ENCODE data around the gene PIP5K1C. TPM values are rescaled to one million over a fixed set of nuclear protein-coding genes. Genes with fewer than 3 reads are reported as not detected.

PIP5K1C gene
- total RNA-seq, 1 donor from 2014 or later, result 75.7 TPM

DNA sequence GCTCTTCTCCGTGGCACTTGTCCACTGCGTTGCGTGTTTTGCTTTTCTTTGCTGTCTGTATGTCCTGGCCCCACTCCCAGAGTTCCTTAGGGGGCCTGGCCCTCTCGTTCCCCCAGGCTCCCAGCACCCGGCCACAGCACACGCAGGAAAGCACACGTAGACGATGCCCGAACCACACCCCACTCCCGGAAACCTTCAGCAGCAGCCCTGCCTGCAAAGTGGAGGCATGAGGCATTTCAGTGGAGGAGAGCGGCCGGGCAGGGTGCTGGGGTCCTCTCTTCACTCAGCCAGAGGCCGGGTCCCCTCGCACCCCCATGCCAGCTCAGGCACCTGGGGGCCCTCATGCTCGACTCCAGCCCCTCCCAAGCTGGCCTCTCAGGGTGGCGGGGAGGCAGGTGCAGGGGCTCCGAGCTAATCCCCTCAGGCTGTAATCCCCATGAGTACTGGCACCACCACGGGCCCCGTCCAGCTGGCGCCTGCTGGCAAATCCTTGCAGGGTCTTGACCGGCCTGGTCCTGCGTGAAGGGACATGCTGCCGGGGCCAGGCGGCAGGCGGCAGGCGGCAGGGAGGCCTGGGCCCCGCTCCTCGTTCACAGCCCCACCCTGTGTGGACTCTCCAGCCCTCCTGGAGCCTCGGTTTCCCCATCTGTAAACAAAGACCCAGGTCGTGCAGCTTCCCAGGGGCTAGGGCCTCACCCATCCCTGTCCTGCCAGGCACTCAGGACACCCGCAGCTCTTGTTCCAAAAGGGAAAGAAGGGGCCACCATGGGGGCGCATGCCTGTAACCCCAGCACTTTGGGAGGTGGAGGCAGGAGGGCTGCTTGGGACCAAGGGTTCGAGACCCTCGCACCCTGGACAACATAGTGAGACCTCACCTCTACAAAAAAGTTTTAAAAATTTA, 7.0 kb downstream of the PIP5K1C start:
- H3K4me3 Mint-ChIP-seq (ENCODE audit: unreplicated experiment), result no peak overlapping the region
- H3K27ac Mint-ChIP-seq (ENCODE audit: unreplicated experiment), result peak overlapping the region; percentile 67

DNA sequence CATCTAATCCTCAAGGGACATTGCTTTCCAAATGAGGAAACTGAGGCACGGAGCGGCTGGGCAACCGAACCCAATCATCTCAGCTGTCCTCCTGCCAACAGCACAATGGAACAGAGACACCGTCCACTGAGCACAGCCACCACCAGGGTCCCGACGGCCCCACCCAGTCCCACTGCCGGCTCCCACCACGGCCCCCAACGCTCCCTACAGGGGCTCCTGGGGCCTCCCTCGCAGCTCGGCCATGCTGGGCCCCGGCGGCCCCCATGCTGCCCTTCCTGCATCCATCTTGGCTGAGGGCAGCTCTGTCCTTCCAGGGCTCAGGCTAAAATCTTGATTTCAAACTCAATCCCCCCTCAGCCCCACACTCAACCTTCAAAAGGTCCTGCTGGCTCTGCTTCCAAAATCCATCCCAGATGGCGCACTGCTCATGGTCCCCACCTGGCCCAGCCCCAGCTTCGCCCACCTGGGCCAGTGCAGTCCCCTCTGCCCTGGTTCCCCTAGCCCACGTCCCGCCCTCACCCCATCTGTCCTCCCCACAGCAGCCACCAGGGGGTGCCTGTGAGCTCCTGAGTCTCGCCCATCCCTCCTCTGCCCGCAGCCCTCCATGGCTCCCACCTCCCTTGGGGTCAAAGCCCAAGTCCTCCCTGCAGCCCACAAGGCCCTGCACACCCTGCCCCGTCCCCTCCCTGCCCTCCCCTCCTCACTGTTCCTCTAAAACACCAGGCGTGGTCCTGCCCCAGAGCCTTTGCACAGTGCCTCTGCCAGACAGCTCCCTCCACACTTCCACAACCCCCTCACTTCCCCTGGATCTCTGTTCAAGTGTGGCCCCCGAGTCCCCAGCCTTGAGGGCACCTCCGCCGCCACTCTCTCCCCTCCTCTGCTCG, 7.9 kb downstream of the PIP5K1C start:
- Mint-ChIP-seq H3K9me3 (ENCODE audit: unreplicated experiment) (no peaks in the 10 kb centered on the region), H3K4me1 (ENCODE audit: unreplicated experiment) (peaks cover 26% of the 10 kb centered on the region), H3K36me3 (ENCODE audit: unreplicated experiment) (peaks cover 11% of the 10 kb centered on the region), H3K27ac (ENCODE audit: unreplicated experiment) (peak overlapping the region; percentile 67), H3K27me3 (ENCODE audit: unreplicated experiment) (no peaks in the 10 kb centered on the region), H3K4me3 (ENCODE audit: unreplicated experiment) (no peak overlapping the region)
- TF ChIP-seq, protein P1, sequence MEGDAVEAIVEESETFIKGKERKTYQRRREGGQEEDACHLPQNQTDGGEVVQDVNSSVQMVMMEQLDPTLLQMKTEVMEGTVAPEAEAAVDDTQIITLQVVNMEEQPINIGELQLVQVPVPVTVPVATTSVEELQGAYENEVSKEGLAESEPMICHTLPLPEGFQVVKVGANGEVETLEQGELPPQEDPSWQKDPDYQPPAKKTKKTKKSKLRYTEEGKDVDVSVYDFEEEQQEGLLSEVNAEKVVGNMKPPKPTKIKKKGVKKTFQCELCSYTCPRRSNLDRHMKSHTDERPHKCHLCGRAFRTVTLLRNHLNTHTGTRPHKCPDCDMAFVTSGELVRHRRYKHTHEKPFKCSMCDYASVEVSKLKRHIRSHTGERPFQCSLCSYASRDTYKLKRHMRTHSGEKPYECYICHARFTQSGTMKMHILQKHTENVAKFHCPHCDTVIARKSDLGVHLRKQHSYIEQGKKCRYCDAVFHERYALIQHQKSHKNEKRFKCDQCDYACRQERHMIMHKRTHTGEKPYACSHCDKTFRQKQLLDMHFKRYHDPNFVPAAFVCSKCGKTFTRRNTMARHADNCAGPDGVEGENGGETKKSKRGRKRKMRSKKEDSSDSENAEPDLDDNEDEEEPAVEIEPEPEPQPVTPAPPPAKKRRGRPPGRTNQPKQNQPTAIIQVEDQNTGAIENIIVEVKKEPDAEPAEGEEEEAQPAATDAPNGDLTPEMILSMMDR (IDR thresholded peaks at IDR 0.05), result peak; percentile 59
- DNase-seq (ENCODE audit: extremely low spot score, unreplicated experiment), result no peak

More for the DNA sequence above, 7.0 kb downstream of the PIP5K1C start:
- Mint-ChIP-seq H3K4me1 (ENCODE audit: unreplicated experiment) (peaks cover 28% of the 10 kb centered on the region), H3K27me3 (ENCODE audit: unreplicated experiment) (no peaks in the 10 kb centered on the region), H3K9me3 (ENCODE audit: unreplicated experiment) (no peaks in the 10 kb centered on the region), H3K36me3 (ENCODE audit: unreplicated experiment) (peaks cover 11% of the 10 kb centered on the region)
- TF ChIP-seq, protein P1 (IDR thresholded peaks at IDR 0.05), result no peak
- DNase-seq (ENCODE audit: extremely low spot score, unreplicated experiment), result no peak

DNA sequence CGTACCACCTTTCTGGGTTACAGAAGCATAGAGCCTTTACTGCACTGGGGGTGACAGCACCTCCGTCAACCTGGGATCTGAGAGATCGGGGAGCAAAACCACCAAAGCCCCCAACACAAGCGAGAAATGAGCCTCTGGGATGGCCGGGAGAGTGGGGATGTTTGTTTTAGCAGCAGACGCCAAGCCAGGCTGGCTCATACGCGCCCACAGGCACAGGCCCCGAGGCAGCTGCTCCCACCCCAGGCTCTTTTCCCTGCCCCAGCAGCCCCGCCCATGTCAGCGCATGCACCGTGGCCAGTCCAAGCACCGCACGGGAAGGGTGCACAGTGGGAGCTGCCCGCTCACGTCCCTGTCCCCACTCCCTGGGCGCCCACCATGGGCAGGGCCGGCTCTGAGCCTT, 8.5 kb downstream of the PIP5K1C start:
- Mint-ChIP-seq H3K27me3 (ENCODE audit: unreplicated experiment) (no peaks in the 10 kb centered on the region), H3K4me3 (ENCODE audit: unreplicated experiment) (no peak overlapping the region), H3K9me3 (ENCODE audit: unreplicated experiment) (no peaks in the 10 kb centered on the region), H3K27ac (ENCODE audit: unreplicated experiment) (no peak overlapping the region), H3K4me1 (ENCODE audit: unreplicated experiment) (peaks cover 28% of the 10 kb centered on the region), H3K36me3 (ENCODE audit: unreplicated experiment) (peaks cover 12% of the 10 kb centered on the region)
- TF ChIP-seq, protein P1 (IDR thresholded peaks at IDR 0.05), result no peak
- DNase-seq (ENCODE audit: extremely low spot score, unreplicated experiment), result no peak

DNA sequence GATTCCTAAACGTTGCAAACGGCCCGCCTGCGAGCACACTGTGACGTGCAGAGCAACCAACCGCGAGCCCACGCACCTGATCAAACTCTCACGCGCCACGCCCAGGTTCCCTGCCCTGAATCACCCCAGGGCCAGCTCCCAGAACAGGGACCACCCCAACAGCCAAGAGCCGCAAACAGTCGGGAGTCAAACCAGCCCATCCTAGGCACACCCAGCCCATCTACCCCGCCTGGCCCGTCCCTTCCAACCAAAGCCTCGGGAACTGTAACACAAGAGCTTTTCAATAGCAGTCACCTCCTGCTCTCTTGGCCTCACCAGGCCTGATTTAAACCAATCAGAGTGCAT, 8.9 kb downstream of the PIP5K1C start:
- Mint-ChIP-seq H3K4me3 (ENCODE audit: unreplicated experiment) (no peak overlapping the region), H3K36me3 (ENCODE audit: unreplicated experiment) (peaks cover 12% of the 10 kb centered on the region), H3K27me3 (ENCODE audit: unreplicated experiment) (no peaks in the 10 kb centered on the region), H3K27ac (ENCODE audit: unreplicated experiment) (no peak overlapping the region), H3K9me3 (ENCODE audit: unreplicated experiment) (no peaks in the 10 kb centered on the region), H3K4me1 (ENCODE audit: unreplicated experiment) (peaks cover 29% of the 10 kb centered on the region)
- TF ChIP-seq, protein P1 (IDR thresholded peaks at IDR 0.05), result no peak
- DNase-seq (ENCODE audit: extremely low spot score, unreplicated experiment), result no peak
